ENCODE measurements around the gene TRIM37.

Gene TRIM37

GRCh38 chr17:58969612-58970011 is 137.1 kb downstream of the TRIM37 start:
- TF ChIP-seq CTCF (IDR thresholded peaks at IDR 0.05): no peak

- no peak for TF ChIP-seq CTCF (IDR thresholded peaks at IDR 0.05)
Measured at GRCh38 chr17:58969156-58969555, 137.5 kb downstream of the TRIM37 start.

- TF ChIP-seq CTCF (IDR thresholded peaks at IDR 0.05): no peak
Measured at GRCh38 chr17:58968426-58969061, 138.1 kb downstream of the TRIM37 start.

- TF ChIP-seq CTCF (IDR thresholded peaks at IDR 0.05): no peak
Measured at GRCh38 chr17:58966208-58966607, 140.5 kb downstream of the TRIM37 start.

- TF ChIP-seq CTCF (IDR thresholded peaks at IDR 0.05): no peak
Measured at GRCh38 chr17:58965221-58965620, 141.5 kb downstream of the TRIM37 start.

- TF ChIP-seq CTCF (IDR thresholded peaks at IDR 0.05): peak; percentile 48; the same call in 1 of the 2 replicates
Measured at GRCh38 chr17:58960068-58960467, 146.6 kb downstream of the TRIM37 start.

GRCh38 chr17:58956997-58957724 is 149.5 kb downstream of the TRIM37 start:
- no peak for TF ChIP-seq CTCF (IDR thresholded peaks at IDR 0.05)
